Stimulated activated CD8-positive, alpha-beta memory T cell treated with anti-CD3 and anti-CD28 coated beads, Interleukin-15, amount 100 ng/mL, for 1 hour (primary cell): Measurements from ENCODE around the gene SMYD3.
"Not testable (repeated sequence)": the region's sequence is repeated elsewhere in the genome, so short reads cannot be mapped to it uniquely, and the experiment has no call there.

Experiments
- DNase-seq: peaks from one replicate; pipeline ENCODE4 v3.0.0-alpha.2; 2020; ENCODE audit warnings: low read depth

Gene SMYD3

DNA sequence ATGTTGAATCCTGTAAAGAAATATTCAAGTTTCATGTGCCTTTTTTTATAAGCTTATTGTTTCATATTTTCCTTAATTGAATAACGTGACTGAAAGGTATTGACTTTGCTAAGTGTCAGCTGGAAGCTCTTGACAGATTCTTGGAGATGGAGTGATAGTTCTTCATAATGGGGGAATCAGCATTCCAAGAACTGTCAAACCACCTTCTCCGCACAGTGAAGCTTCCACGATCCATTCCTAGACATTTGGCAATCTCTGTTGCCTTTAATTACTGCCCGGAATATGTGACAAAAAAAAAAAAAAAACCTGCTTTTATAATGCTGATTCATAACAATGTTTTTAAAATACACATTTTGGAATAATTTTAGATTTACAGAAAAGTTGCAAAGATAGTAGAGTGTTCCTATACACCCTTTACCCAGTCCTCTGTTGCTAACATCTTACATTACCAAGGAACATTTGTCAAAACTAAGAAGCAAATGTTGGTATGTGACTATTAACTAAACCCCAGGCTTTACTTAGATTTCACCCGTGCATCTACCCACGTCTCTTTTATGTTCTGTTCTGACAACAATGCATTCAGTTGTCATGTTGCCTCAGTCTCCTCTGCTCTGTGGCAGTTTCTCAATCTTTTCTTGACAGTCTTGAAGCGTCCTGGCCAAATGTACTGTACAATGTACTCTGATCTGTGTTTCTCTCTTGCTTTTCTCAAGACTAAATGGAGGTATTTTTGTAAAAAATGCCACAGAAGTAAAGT lies 674.1 kb downstream of the SMYD3 start:
- DNase-seq: no peak

DNA sequence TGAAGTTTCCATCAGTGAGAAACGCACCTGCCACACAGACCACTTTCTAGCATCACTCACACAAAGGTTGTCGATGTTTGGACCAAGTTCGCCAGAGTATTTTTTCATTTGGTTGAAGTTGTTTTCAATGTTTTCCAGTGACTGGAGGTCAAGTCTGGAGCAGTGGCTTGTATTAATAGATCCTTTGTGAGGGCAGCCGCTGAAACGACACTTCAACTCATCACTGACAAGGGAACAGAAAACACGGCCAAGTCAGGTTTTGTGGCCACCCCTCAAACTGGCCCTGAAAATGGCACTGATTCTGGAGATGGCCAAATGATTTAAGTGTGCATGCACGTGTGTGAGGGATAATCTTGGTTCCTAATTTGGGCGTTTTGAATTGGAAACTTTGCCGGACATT lies 675.6 kb downstream of the SMYD3 start:
- no peak for DNase-seq

DNA sequence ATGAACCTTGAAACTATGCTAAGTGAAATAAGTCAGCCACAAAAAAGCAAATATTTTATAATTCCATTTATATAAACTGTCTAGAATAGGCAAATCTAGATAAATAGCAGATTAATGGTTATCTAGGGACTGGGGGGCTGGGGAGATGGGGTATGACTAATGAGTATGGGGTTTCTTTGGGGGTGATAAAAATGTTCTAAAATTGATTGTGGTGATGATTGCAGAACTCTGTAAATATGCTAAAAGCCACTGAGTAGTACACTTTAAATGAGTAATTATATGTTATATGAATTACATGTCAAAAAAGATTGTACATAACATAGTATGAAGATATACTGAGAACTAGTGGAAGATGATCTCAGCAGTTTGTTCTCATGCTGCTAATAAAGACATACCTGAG lies 677.3 kb downstream of the SMYD3 start:
- no peak for DNase-seq

DNA sequence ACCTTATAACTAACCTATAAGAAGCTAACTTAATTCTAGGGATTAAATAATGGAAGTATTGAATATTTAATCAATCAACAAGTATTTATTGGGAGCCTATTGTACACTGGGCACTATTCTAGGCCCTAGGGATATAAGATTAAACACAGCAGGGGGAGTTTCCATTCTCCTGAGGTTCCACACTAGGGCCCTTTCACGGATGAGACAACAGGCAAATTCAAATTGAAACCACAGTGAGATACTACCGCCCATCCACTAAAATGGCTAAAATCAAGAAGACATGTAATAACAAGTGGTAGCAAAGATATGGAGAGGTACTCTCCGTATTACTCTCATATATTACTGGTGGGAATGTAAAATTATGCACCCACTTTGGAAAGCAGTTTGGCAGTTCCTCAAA lies 677.9 kb downstream of the SMYD3 start:
- no peak for DNase-seq

DNA sequence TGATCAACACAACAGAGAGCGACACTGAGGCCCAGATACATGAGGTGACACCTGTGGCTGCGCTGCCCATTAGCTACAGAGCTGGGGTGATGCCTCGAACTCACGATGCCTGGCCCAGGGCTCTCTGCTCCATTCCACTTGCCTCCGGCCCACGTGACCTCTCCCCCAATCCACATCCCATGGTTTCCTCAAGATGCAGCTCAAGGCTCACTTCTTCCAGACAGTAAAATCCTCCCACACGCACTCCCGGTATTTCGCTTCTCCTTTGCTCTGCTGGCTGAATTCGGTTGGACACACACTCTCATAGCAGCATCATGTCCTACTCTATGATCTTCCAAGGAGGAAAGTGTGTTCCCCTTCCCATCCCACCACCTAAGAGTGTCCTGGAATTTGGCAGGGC lies 679.8 kb downstream of the SMYD3 start:
- DNase-seq: no peak

DNA sequence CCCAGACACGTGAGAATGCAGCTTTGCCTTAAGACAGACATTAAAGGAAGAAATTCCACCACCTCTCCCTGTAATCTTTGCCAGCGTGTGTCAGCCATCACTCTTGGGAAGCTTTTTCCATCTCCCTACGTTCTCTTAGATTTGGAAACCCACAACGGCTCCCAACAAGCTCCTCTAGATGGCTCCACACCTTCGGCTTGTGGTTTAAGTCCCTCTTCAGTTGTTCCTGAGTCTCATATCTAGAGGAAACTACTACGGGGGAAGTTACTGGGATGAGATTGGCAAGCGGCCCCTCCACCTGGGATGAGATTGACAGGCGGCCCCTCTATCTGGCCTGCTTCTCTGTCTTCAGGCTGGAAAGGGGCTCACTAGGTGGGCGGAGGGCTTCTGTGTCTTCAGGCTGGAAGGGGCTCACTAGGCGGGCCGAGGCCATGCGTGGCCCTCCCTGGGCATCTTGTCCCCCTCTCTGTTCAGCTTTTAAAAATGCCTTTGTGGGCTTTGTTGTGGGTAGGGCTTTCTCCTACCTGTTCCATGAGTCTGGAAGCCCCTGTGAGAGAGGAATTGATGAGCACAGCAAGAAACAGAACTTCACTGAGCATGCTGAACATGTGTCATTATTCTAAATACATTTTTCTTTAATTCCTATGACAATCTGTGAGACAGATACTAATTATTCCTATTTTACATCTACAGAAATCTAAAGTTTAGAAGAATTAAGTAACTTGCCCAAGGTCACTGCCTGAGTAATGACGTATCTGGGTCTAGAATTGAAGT lies 681.8 kb downstream of the SMYD3 start:
- no peak for DNase-seq

DNA sequence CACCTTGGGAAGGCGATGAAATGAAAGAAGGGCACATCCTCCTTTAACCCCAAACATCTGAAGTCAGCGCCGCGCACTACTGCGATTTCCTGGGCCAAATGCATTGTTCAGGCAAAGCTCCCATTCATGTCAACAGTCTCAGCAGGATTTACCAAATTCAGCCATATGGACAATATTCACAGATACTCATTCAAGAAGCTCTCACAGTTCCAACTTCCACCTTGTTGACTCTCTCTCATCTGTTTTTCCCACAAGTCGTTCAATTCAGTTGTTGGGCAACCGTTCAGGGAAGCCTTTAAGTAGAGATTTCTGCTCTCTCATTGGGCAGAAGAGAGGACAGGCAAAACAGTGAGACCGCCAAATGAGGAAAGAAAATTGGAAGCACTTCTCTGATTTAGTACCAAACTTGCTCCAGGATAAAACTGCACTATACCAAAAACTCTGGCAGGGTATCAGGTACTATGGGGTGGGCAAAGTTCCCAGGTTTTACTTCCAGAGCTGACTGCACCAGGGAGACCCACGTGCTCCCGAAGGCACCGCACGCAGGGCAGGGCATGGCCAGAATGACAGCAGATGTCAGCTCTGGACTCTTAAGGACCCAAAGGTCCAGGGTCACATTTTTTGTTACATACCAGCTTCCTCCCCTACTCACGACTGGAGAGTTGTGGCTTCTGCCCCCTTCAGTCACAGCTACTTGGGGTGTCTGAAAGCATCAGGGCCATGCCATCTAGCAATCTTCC lies 683.5 kb downstream of the SMYD3 start:
- DNase-seq: no peak

DNA sequence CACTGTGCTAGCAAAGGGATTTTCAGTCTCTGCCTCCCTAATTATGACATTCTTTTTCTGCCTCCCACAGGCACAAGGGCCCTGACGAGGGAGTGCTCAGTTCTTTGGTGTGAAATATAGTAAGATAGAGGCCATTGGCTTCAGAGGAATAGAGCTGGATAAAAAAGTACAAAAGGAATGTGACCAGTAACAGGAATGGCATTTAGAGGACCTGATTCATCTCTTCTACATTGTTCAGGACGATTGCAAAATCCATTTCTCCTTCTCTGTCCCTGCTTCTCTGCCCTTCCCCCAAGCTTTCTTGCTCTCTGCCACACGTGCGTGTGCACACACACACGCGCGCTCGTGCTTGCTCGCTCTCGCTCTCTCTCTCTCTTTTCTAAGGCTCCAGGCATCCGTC lies 684.1 kb downstream of the SMYD3 start:
- no peak for DNase-seq

DNA sequence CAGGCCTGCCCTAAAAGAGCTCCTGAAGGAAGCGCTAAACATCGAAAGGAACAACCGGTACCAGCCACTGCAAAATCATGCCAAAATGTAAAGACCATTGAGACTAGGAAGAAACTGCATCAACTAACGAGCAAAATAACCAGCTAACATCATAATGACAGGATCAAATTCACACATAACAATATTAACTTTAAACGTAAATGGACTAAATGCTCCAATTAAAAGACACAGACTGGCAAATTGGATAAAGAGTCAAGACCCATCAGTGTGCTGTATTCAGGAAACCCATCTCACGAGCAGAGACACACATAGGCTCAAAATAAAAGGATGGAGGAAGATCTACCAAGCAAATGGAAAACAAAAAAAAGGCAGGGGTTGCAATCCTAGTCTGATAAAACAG lies 688.7 kb downstream of the SMYD3 start:
- DNase-seq: not testable (repeated sequence)

DNA sequence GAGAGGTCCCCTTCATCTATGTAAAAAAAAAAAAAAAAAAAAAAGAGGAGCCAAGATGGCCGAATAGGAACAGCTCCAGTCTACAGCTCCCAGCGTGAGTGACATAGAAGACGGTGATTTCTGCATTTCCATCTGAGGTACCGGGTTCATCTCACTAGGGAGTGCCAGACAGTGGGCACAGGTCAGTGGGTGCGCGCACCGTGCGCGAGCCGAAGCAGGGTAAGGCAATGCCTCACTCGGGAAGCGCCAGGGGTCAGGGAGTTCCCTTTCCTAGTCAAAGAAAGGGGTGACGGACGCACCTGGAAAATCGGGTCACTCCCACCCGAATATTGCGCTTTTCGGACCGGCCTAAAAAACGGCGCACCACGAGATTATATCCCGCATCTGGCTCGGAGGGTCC lies 690.6 kb downstream of the SMYD3 start:
- DNase-seq: not testable (repeated sequence)

DNA sequence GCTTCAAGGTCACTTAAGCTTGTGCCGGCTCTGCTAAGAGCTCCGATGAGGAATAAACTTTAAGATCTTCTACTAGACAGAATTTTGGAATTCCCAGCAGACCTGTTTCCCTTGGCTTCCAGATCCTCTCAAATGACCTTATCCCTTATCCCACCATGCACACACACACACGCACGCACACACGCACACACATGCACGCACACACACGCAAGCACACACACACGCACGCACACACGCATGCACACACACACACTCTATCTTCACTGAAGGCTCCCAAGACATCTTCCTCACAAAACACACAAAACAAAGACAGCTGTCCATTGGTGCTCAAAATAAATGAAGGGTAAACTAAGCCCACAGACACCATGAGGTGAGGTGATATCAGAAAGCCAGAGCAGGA lies 692.4 kb downstream of the SMYD3 start:
- no peak for DNase-seq

DNA sequence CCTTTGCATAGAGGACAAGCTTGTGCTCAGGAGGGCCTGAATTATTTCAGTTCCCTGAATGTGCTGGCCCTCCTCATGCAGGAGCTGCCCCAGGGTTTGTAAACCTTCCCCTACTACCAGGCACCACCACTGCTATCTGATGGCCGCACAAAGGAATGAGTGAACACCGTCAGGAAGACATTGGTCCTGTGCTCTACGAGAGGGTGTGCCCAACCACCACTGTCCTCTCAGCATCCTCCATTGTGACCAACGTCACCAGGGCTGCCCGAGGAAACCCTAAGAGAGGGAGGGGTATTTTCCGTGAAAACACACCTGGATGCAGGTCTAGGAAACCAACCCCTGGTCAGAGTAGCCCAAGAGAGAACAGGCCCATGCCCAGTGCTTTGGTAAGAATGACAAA lies 694.8 kb downstream of the SMYD3 start:
- DNase-seq: no peak

DNA sequence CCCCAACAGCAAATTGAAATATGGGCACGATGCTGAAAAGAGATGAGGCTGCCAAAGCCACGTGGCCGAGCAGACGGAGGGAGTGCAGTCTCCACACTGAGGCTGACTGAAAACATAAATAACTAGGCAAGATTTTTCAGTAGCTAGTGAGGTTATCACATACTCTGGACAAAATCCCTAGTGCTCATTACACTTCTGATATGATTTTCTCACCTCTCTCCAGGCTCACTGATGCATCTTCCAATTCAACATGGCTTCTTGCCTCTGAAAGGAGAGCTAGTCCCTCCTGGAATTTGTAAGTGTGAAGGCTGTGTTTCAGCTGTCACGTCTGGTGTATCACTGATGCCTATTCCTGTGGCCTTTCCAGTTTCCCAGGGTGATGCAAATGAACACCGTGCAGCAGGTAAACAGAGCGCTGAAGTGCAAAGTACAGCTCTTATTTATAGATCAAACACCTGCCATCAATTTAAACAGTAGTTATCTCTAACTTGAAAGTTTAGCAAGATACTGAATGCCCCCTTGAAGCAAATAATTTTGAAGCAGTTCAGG lies 696.2 kb downstream of the SMYD3 start:
- DNase-seq: no peak

DNA sequence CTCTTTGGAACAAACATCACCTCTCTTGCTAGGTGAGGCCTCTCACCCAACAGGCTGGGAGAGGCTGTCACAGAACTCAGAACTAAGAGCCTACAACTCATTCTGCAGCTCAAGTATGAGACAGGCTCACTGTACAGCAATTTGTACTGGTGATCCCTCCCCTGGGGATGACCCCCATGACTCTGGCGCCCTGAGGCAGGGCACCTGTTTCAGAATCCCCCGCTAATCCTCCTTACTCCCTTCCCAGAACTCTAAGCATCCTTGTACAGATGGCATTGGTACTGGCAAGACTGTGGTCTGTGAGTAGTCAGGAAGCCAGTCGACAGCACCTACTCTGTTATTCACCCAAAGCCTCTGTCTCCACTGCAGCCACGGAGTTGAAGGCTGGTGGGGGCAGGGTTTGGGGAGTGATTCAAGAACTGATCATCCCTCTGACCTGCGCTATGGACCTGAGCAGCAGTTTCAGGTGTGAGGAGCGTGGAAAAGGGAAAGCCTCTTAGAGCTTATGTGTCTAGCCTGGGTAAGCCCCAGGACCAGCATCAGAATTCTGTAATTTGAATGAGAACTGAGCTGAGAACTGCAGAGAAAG lies 696.8 kb downstream of the SMYD3 start:
- no peak for DNase-seq

DNA sequence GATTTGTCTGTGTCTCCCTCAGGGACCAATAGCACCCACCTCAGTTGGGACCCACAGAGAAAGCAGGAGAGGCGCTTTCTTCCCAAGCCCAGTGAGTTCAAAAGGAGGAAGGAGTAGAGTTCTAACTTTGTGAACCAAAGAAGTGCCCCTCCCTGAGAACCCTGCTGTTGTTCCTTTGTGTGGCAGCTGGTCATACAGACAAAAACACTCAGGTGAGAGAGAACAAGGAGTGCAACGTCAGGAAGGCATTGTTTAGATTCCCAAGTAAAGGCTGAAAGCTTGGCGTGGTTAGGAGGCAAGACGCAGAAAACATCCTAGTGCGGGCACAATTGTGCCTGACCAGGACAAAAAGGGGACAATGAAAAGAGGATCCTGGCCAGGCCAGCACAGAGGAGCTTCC lies 697.7 kb downstream of the SMYD3 start:
- DNase-seq: no peak

DNA sequence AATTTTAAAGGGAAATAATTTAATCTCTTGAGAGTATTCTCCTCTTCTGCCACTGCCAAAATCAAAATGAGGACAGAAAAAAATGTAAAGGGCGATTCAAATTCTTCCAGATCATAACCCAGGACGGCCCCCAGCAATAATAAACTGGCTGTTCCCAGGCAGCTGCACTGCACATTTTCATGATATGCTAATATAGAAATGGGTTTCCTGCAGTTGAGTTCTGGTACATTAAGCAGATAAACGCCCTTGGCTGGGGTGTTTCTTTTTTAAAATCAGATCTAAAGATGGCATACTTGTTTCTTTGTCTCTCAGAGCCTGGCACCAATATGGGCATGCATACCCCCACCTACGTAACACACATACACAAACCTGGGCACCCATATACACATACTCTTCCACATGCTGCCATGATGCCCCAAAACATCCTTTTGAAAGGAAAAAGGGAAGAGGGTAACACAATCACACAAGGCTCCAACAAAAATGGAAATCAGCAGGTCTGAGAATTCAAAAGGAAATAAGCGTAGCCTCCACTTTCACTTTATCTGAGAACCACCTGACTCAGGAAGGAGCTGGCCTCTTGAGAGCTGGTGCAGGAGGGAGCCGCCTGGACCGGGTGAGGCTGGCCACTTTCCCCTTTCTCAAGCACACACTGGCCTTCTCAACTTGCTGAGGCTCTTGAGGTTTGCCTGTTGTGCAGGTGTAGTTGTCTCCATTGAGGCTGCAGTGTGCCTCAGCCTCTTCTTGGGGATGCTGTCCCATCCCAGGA lies 698.9 kb downstream of the SMYD3 start:
- no peak for DNase-seq

DNA sequence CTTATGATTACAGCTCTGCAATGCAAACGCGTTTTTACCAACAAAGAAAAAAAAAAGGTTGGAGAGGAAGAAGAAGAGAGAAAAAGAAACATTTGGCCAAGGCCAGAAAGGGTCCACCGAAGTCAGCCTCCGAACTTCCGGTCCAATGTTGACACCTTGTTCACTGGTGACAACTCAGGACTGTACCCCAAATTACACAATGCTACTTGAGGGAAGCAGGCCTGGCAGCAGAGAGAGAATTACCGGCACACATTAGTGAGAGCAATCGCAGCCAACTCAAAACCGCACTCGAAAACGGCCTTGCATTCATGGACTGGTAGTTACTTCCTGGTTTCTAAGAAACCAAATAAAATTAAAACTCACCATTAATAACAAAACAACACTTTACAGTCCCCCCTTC lies 699.8 kb downstream of the SMYD3 start:
- DNase-seq: no peak

DNA sequence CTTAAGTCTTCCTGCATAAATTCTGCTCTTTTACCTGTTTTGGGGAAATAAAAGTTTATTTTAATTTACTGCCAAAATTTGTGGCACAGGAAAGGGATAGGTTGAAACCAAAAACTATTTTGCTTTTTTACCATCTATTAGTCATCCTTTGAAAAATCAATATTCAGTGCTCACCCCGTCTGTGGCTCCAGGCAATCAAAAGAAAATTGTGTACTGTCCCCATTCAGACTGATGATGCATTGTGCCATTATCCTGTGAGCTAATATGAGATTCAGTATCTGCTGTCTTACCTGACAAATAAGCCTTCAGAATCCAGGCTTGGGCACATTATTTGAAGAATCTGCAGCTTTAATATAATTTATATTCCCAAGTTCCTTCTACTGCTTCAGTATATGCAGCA lies 701.5 kb downstream of the SMYD3 start:
- no peak for DNase-seq

DNA sequence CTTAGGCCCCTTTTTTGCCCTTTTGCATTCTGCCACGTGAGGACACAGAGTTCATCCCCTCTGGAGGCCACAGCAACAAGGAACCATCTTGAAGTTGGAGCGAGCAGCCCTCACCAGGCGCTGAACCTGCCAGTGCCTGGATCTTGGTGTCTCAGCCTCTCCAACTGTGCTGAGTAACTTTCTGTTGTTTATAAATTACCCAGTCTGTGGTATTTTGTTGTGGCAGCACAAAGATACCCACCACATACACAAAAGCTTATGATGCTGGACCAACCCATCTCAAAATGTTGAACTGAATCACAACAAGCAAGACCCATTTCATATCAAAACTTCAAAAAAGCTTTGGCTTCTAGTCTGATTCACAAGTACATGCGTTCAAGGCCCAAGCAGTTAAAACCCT lies 702.4 kb downstream of the SMYD3 start:
- no peak for DNase-seq

DNA sequence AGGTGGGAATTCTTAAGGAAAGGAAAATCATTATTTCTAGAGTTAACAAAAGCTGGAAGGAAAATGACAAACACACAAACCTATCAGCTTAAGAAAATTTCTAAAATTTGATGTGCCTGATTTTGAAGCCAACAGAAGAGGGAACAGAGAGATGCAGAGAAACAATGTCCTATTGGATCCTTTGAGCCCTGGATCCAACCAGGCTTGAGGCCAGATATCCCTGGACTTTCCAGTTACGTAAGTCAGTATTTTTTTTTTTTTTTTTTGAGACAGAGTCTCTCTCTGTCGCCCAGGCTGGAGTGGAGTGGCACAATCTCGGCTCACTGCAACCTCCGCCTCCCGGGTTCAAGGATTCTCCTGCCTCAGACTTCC lies 703.4 kb downstream of the SMYD3 start:
- no peak for DNase-seq

DNA sequence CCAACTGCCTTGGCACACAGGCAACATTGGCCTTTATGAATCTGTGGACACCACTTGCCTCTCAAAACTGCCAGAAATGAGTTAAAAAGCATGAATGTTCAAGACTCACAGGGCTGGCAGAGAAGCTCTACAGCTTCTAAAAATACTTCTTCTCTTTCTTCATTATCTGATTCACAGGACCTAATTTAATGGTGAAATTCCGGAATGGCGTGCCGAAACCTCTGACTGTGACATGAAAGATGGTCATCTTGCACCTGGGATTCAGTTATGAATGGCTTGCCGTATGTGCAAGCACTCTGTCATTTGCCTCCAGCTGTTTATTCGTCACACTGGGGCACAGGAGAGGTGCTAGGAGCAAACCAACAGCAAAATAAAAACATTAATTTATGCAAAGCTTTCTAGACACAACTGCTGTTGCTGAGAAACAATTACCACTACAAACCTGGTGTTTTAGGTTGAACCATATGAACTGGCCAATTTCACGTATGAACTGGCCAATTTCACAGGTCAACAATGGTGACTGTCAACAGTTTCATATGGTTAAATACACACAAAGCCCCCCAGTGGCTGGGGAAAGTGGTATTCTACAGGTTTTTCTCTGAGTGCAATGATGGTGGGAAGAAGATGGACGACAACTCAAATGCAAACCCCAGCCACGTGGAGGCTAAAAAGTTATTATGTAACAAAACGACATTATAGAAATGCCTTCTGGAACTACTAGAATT lies 704.0 kb downstream of the SMYD3 start:
- DNase-seq: no peak
